ENCODE results near the gene CD300LG.

GRCh38 chr17:43911904-43912303, 64.9 kb downstream of the CD300LG start:
- TF ChIP-seq ZFP30 (CRISPR knock-in tag; IDR thresholded peaks at IDR 0.05) (no peak), RARB (CRISPR knock-in tag; IDR thresholded peaks at IDR 0.05) (no peak), PATZ1 (CRISPR knock-in tag; IDR thresholded peaks at IDR 0.05; ENCODE audit: borderline replicate concordance) (no peak), CREB5 (CRISPR knock-in tag; IDR thresholded peaks at IDR 0.05; ENCODE audit: low read depth) (no peak), ISL1 (CRISPR knock-in tag; IDR thresholded peaks at IDR 0.05) (no peak), ZNF8 (CRISPR knock-in tag; IDR thresholded peaks at IDR 0.05) (no peak), SNAI2 (CRISPR knock-in tag; IDR thresholded peaks at IDR 0.05) (no peak), ZC3H10 (CRISPR knock-in tag; IDR thresholded peaks at IDR 0.05) (no peak), BACH2 (CRISPR knock-in tag; IDR thresholded peaks at IDR 0.05; ENCODE audit: borderline replicate concordance) (no peak), GLIS3 (CRISPR knock-in tag; IDR thresholded peaks at IDR 0.05) (no peak), ARNTL (CRISPR knock-in tag; IDR thresholded peaks at IDR 0.05; ENCODE audit: borderline replicate concordance, low read depth) (no peak), OSR1 (CRISPR knock-in tag; IDR thresholded peaks at IDR 0.05) (no peak), ZNF565 (CRISPR knock-in tag; conservative IDR thresholded peaks at IDR 0.05; ENCODE audit: low read depth) (no peak), POU6F1 (CRISPR knock-in tag; IDR thresholded peaks at IDR 0.05; ENCODE audit: borderline replicate concordance, low read depth) (no peak)

Data from SK-N-SH treated with all-trans-retinoic acid at 6 μM for 48 hours (cell line).